Spleen (tissue), 11 donors: ENCODE measurements around the gene CEP350. TPM values are rescaled to one million over a fixed set of nuclear protein-coding genes. Genes with fewer than 3 reads are reported as not detected.

Experiments used
- DNase-seq: peaks from one replicate; pipeline ENCODE4 v3.0.0-alpha.2; 2020
- H3K27ac ChIP-seq, 8 donors: fragments of 200-600 bp; sonication (generic) in 7 of 8; 1 replicate in 4 of 8; 2 replicates in 4 of 8; pipeline versions ENCODE4 v1.5.0 to v1.8.0; 2016 to 2021; ENCODE audit warnings: inconsistent platforms in 4 of 8, mild to moderate bottlenecking in 4 of 8, moderate library complexity in 1 of 8
- H3K27me3 ChIP-seq, 7 donors: fragments of 200-600 bp; sonication (generic) in 6 of 7; replicated peaks in 1 of 7; 1 replicate in 4 of 7; 2 replicates in 3 of 7; pipeline versions ENCODE4 v1.5.0 to v1.8.0; 2016 to 2021; ENCODE audit warnings: inconsistent platforms in 3 of 7, mild to moderate bottlenecking in 1 of 7
- H3K36me3 ChIP-seq, 6 donors: fragments of 200-600 bp; sonication (generic) in 5 of 6; 1 replicate in 4 of 6; 2 replicates in 2 of 6; pipeline versions ENCODE4 v1.5.0 to v1.8.0; 2016 to 2021; ENCODE audit warnings: inconsistent platforms in 2 of 6
- H3K4me1 ChIP-seq, 6 donors: fragments of 200-600 bp; sonication (generic) in 5 of 6; 1 replicate in 3 of 6; 2 replicates in 3 of 6; pipeline versions ENCODE4 v1.5.0 to v1.8.0; 2016 to 2021; ENCODE audit warnings: inconsistent platforms in 3 of 6
- H3K4me3 ChIP-seq, 8 donors: fragments of 200-600 bp; sonication (generic) in 7 of 8; 1 replicate in 4 of 8; 2 replicates in 4 of 8; pipeline versions ENCODE4 v1.5.0 to v1.8.0; 2016 to 2021; ENCODE audit warnings: inconsistent platforms in 4 of 8, mild to moderate bottlenecking in 4 of 8, moderate library complexity in 2 of 8
- H3K9me3 ChIP-seq, 8 donors: fragments of 200-600 bp; sonication (generic) in 7 of 8; 1 replicate in 4 of 8; 2 replicates in 4 of 8; pipeline versions ENCODE4 v1.5.0 to v1.8.0; 2016 to 2021; ENCODE audit warnings: inconsistent platforms in 4 of 8
- CTCF ChIP-seq, 11 experiments: fragments of 200-600 bp in 7 of 11; fragments of 450-650 bp in 4 of 11; sonication (generic) in 4 of 11; IDR thresholded peaks in 8 of 11; conservative IDR thresholded peaks in 3 of 11; 1 replicate in 7 of 11; 2 replicates in 4 of 11; pipeline versions ENCODE4 v1.4.0 to v1.8.0; 2016 to 2021; ENCODE audit warnings: antibody characterized with exemption in 11 of 11, inconsistent platforms in 4 of 11, mild to moderate bottlenecking in 1 of 11
- POLR2A ChIP-seq, 3 donors: fragments of 450-650 bp; IDR thresholded peaks; one replicate each; pipeline ENCODE4 v1.5.1; 2017; ENCODE audit warnings: antibody characterized with exemption in 3 of 3, mild to moderate bottlenecking in 1 of 3
- POLR2AphosphoS5 ChIP-seq, 3 donors: sonication (generic); formaldehyde crosslinking; IDR thresholded peaks; one replicate each; pipeline ENCODE4 v1.5.1; 2017; ENCODE audit warnings: antibody characterized with exemption in 3 of 3
- WGBS, 5 donors: extraction: QIAGEN DNeasy Blood & Tissue Kit in 3 of 5; methylation state at CpG; one replicate each; pipeline versions ENCODE4 v1.1.5 to v1.1.7; 2013 to 2018; 5-methylcytosine and 5-hydroxymethylcytosine counted together
- intact Hi-C: fragments of 100-400 bp; cut with DNase I; formaldehyde crosslinking; loops from one replicate; pipeline ENCODE4 v1.15.0; 2023; ENCODE audit warnings: low total_unique reads
- polyA plus RNA-seq, 3 donors: library from polyadenylated mRNA; stranded (reverse); fragments of 200-250 nt; gene quantifications; one replicate each; pipeline ENCODE4 v1.2.1, GENCODE V29; 2013
- total RNA-seq, 7 donors: library from RNA; depleted of rRNA in 3 of 7; stranded (reverse); fragments of >200 nt in 3 of 7; fragmentation: NEBNext Ultra II Directional in 4 of 7; extraction: Animal tissue kit (Norgen Biotek cat#: 25700) in 4 of 7; gene quantifications; one replicate each; pipeline versions ENCODE4 v1.1.0 to v1.2.1, GENCODE V29; 2016 to 2021
- donor health status: healthy with polysubstance abuse.
- donor health status: DM: no; HTN: no; CAD: no; lungs with moderate emphysema.
- donor health status: DM: no; HTN: no; CAD: no.
- donor health status: Bipolar disorder and iron deficiency.
- donor health status: healthy.
- donor health status: DM: no; HTN: no; CAD: no.
- donor health status: DM: yes; HTN: yes; CAD: no.

The CEP350 gene
- total and polyA plus RNA-seq, 10 donors, result 3.5 to 89.2 (median 66.0) TPM

GRCh38 chr1:179929955-179930798, 24.4 kb upstream of the CEP350 start:
- no peak overlapping the region for H3K27ac ChIP-seq

GRCh38 chr1:179930867-179931266, 23.7 kb upstream of the CEP350 start:
- H3K36me3 ChIP-seq, result no peaks in the 10 kb centered on the region
- H3K27ac ChIP-seq, result no peak overlapping the region
- intact Hi-C loops, result no loop called here
- H3K4me1 ChIP-seq, result no peaks in the 10 kb centered on the region
- DNase-seq, result no peak
- TF ChIP-seq POLR2AphosphoS5 (IDR thresholded peaks at IDR 0.05), result no peak
- TF ChIP-seq POLR2A (IDR thresholded peaks at IDR 0.05), result no peak
- no peak for TF ChIP-seq CTCF (IDR thresholded peaks at IDR 0.05 in 8 of 11, conservative IDR thresholded peaks at IDR 0.05 in 3 of 11)
- H3K9me3 ChIP-seq, result no peaks in the 10 kb centered on the region
- no peaks in the 10 kb centered on the region for H3K27me3 ChIP-seq
- H3K4me3 ChIP-seq, result no peak overlapping the region
- WGBS, 5 donors, result 94 to 98% (median 96%) methylated on average over 3 of the region's 3 CpGs

More at GRCh38 chr1:179929955-179930798, 24.4 kb upstream of the CEP350 start:
- DNase-seq, result no peak
- TF ChIP-seq POLR2A (IDR thresholded peaks at IDR 0.05) (no peak), POLR2AphosphoS5 (IDR thresholded peaks at IDR 0.05) (no peak), CTCF (IDR thresholded peaks at IDR 0.05 in 8 of 11, conservative IDR thresholded peaks at IDR 0.05 in 3 of 11) (no peak)
- Histone ChIP-seq H3K9me3 (no peaks in the 10 kb centered on the region), H3K4me3 (no peak overlapping the region), H3K27me3 (no peaks in the 10 kb centered on the region), H3K4me1 (no peaks in the 10 kb centered on the region), H3K36me3 (no peaks in the 10 kb centered on the region)
- intact Hi-C loops, result no loop called here
- 49 to 75% (median 61%) methylated on average over 2 of the region's 2 CpGs for whole genome bisulfite sequencing, 5 donors

GRCh38 chr1:179933219-179933618, 21.4 kb upstream of the CEP350 start:
- TF ChIP-seq POLR2AphosphoS5 (IDR thresholded peaks at IDR 0.05), result no peak
- no peak for TF ChIP-seq POLR2A (IDR thresholded peaks at IDR 0.05)
- no peak for TF ChIP-seq CTCF (IDR thresholded peaks at IDR 0.05 in 8 of 11, conservative IDR thresholded peaks at IDR 0.05 in 3 of 11)
- no peaks in the 10 kb centered on the region for H3K4me1 ChIP-seq
- intact Hi-C loops, result no loop called here
- H3K27ac ChIP-seq, result no peak overlapping the region
- H3K36me3 ChIP-seq, result no peaks in the 10 kb centered on the region
- no peak overlapping the region for H3K4me3 ChIP-seq
- no peak for DNase-seq
- H3K27me3 ChIP-seq, result no peaks in the 10 kb centered on the region
- WGBS, 5 donors, result 85 to 95% (median 94%) methylated on average over 2 of the region's 2 CpGs
- no peaks in the 10 kb centered on the region for H3K9me3 ChIP-seq

GRCh38 chr1:179935909-179936496, 18.6 kb upstream of the CEP350 start:
- no peak for TF ChIP-seq CTCF (IDR thresholded peaks at IDR 0.05 in 8 of 11, conservative IDR thresholded peaks at IDR 0.05 in 3 of 11)
- TF ChIP-seq POLR2A (IDR thresholded peaks at IDR 0.05), result no peak
- TF ChIP-seq POLR2AphosphoS5 (IDR thresholded peaks at IDR 0.05), result no peak
- no peaks in the 10 kb centered on the region for H3K27me3 ChIP-seq
- DNase-seq, result no peak
- intact Hi-C loops, result no loop called here
- no peaks in the 10 kb centered on the region for H3K9me3 ChIP-seq
- H3K4me1 ChIP-seq, result peaks cover 0 to 3% (median 0%) of the 10 kb centered on the region in 6 donors
- no peak overlapping the region for H3K4me3 ChIP-seq
- H3K36me3 ChIP-seq, result no peaks in the 10 kb centered on the region
- H3K27ac ChIP-seq, result no peak overlapping the region
- WGBS, 5 donors, result 58 to 64% (median 60%) methylated on average over 1 of the region's 1 CpG
